ENCODE measurements around the gene CLDN17.

CLDN17 gene

DNA sequence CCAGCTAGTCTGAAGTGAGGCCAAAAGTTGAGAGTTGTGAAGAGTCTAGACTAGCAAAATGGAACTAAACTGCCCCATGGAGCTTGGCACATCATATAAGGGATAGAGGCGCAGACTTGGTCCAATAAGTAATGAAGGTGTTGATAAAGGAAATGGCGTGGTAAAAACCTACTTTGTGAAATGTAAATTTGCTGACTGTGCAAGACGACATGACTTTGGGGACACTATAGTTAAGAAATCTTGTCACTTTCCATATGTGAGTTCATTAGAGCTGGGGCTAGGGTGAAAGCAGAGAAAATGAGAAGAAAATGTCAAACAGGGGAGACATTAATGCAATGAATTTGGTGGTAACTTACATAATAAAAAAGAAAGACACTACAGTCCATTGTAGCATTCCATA is 50.1 kb downstream of the CLDN17 start:
- no peak for DNase-seq

Data from CD4-positive, alpha-beta T cell treated with Interleukin-6 for 4 hours (primary cell).